ENCODE data around the gene C1orf167.

C1orf167 gene

GRCh38 chr1:11838349-11839272 lies 76.6 kb downstream of the C1orf167 start:
- DNase-seq, result no peak

All from cortex of kidney (tissue), 1 donor.